Measurements from ENCODE around the gene PI16.

GRCh38 chr6:37005061-37005810 lies 50.7 kb downstream of the PI16 start, which contains the start of gene FGD2:
- TF ChIP-seq CTCF (IDR thresholded peaks at IDR 0.05) (no peak), EZH2 (IDR thresholded peaks at IDR 0.05; ENCODE audit: borderline replicate concordance, insufficient read depth, low read depth, low read length, poor library complexity, severe bottlenecking) (no peak)

All from B cell (primary cell).